Adrenal gland (tissue), 12 donors: ENCODE data around the gene NDUFB11. TPM values are rescaled to one million over a fixed set of nuclear protein-coding genes. Genes with fewer than 3 reads are reported as not detected.
A peak's percentile ranks its signal among the peaks of the same experiment; 100 is the strongest.
"Not testable (repeated sequence)": the region's sequence is repeated elsewhere in the genome, so short reads cannot be mapped to it uniquely, and the experiment has no call there.

Source experiments
- DNase-seq, 7 donors: peaks; one replicate each; pipeline ENCODE4 v3.0.0-alpha.2; 2019 to 2020
- H3K27ac ChIP-seq, 5 donors: fragments of 200-600 bp; sonication (generic) in 4 of 5; 1 replicate in 3 of 5; 2 replicates in 2 of 5; pipeline versions ENCODE4 v1.5.1 to v1.8.0; 2016 to 2020; ENCODE audit warnings: mild to moderate bottlenecking in 1 of 5
- H3K27me3 ChIP-seq: fragments of 200-600 bp; 2 replicates; pipeline ENCODE4 v1.8.0; 2021
- H3K36me3 ChIP-seq, 2 donors: fragments of 200-600 bp; replicated peaks in 1 of 2; 1 replicate in 1 of 2; 2 replicates in 1 of 2; pipeline versions ENCODE4 v1.5.1 to v1.8.0; 2018 to 2022
- H3K4me1 ChIP-seq, 2 donors: fragments of 200-600 bp; replicated peaks in 1 of 2; 1 replicate in 1 of 2; 2 replicates in 1 of 2; pipeline versions ENCODE4 v1.5.1 to v1.8.0; 2018 to 2021
- H3K4me3 ChIP-seq, 4 donors: fragments of 200-600 bp; sonication (generic) in 3 of 4; one replicate each; pipeline ENCODE4 v1.5.1; 2016 to 2018
- H3K9me3 ChIP-seq, 3 donors: fragments of 200-600 bp; sonication (generic) in 1 of 3; replicated peaks in 1 of 3; 1 replicate in 2 of 3; 2 replicates in 1 of 3; pipeline versions ENCODE4 v1.5.1 to v1.8.0; 2016 to 2021
- CTCF ChIP-seq, 6 experiments: fragments of 450-650 bp in 4 of 6; fragments of 200-600 bp in 2 of 6; sonication (generic) in 1 of 6; IDR thresholded peaks; 1 replicate in 5 of 6; 2 replicates in 1 of 6; pipeline versions ENCODE4 v1.5.1 to v1.8.0; 2016 to 2021; ENCODE audit warnings: antibody characterized with exemption in 6 of 6, mild to moderate bottlenecking in 2 of 6, moderate library complexity in 1 of 6
- POLR2A ChIP-seq, 2 donors: fragments of 450-650 bp; IDR thresholded peaks; one replicate each; pipeline ENCODE4 v1.6.1; 2017; ENCODE audit warnings: antibody characterized with exemption in 2 of 2, mild to moderate bottlenecking in 2 of 2, moderate library complexity in 1 of 2
- WGBS, 4 donors: extraction: QIAGEN DNeasy Blood & Tissue Kit in 2 of 4; methylation state at CpG; one replicate each; pipeline versions ENCODE4 v1.1.5 to v1.1.7; 2013 to 2017; 5-methylcytosine and 5-hydroxymethylcytosine counted together
- intact Hi-C, 2 donors: fragments of 100-400 bp; cut with DNase I; formaldehyde crosslinking; loops; one replicate each; pipeline versions ENCODE4 v1.14.1 to v1.15.0; 2022 to 2023
- polyA plus RNA-seq, 3 donors: library from polyadenylated mRNA; stranded (reverse); fragments of 200-250 nt in 2 of 3; fragments of 350-450 nt in 1 of 3; fragmentation: Illumina TruSeq in 1 of 3; extraction: RNeasy Lipid Tissue Mini Kit (QIAGEN cat#74804) in 1 of 3; gene quantifications; one replicate each; pipeline ENCODE4 v1.2.3, GENCODE V29; 2013 to 2014
- total RNA-seq, 9 donors: library from RNA; depleted of rRNA in 4 of 9; stranded (reverse); fragments of >200 nt in 4 of 9; fragments of 120-200 nt in 1 of 9; fragmentation: NEBNext Ultra II Directional in 1 of 9; extraction: Animal tissue kit (Norgen Biotek cat#: 25700) in 1 of 9; gene quantifications; one replicate each; pipeline versions ENCODE4 v1.1.0 to v1.2.4, GENCODE V29; 2013 to 2023
- donor health status: healthy with polysubstance abuse.
- donor health status: Bipolar disorder and iron deficiency.
- donor health status: DM: yes; HTN: yes; CAD: no.
- donor health status: DM: no; HTN: no; CAD: no.
- donor health status: DM: no; HTN: no; CAD: no.
- donor health status: DM: yes; HTN: yes; CAD: no.

Gene NDUFB11
- total and polyA plus RNA-seq, 12 donors: 49.6 to 169 (median 143) TPM

- DNase-seq: no peak
- H3K4me3 ChIP-seq: peak overlapping the region in 2 of 4 donors; percentile 25 to 63
- peaks cover 0 to 17% of the 10 kb centered on the region in 2 donors for H3K4me1 ChIP-seq
- no peaks in the 10 kb centered on the region for H3K36me3 ChIP-seq
- peaks cover 1% of the 10 kb centered on the region for H3K27me3 ChIP-seq
- intact Hi-C loops: no loop called here
- 6 to 36% (median 20%) methylated on average over 3 to 10 of the region's 10 CpGs for WGBS, 4 donors
- H3K27ac ChIP-seq: peak overlapping the region in 3 of 5 donors; percentile 38 to 97 (median 79)
- H3K9me3 ChIP-seq: no peaks in the 10 kb centered on the region
- no peak for TF ChIP-seq CTCF (IDR thresholded peaks at IDR 0.05)
- no peak for TF ChIP-seq POLR2A (IDR thresholded peaks at IDR 0.05)
Observed at GRCh38 chrX:47146121-47146935, 1.8 kb upstream of the NDUFB11 start.

- TF ChIP-seq CTCF (IDR thresholded peaks at IDR 0.05): no peak
- Histone ChIP-seq H3K27ac (peak overlapping the region; percentile 76 to 97 (median 91)), H3K36me3 (no peaks in the 10 kb centered on the region), H3K4me3 (peak overlapping the region in 3 of 4 donors; percentile 15 to 63 (median 25)), H3K27me3 (no peaks in the 10 kb centered on the region), H3K9me3 (no peaks in the 10 kb centered on the region), H3K4me1 (peaks cover 0 to 17% of the 10 kb centered on the region in 2 donors)
- 0 to 56% (median 16%) methylated on average over 13 to 39 of the region's 39 CpGs for WGBS, 4 donors
- intact Hi-C loops: no loop called here
- no peak for DNase-seq
Observed at GRCh38 chrX:47145395-47146120, 1.1 kb upstream of the NDUFB11 start.

GRCh38 chrX:47143894-47144625 lies 442 bp downstream of the NDUFB11 start:
- Histone ChIP-seq H3K27ac (peak overlapping the region; percentile 79 to 97 (median 91)), H3K4me3 (peak overlapping the region in 3 of 4 donors; percentile 25 to 63 (median 28)), H3K36me3 (no peaks in the 10 kb centered on the region), H3K9me3 (no peaks in the 10 kb centered on the region), H3K4me1 (peaks cover 0 to 17% of the 10 kb centered on the region in 2 donors), H3K27me3 (peaks cover 3% of the 10 kb centered on the region)
- no peak for TF ChIP-seq CTCF (IDR thresholded peaks at IDR 0.05)
- WGBS, 4 donors: 1 to 41% (median 18%) methylated on average over 14 to 42 of the region's 46 CpGs
- DNase-seq: peak; percentile 28 to 67 (median 44)
- intact Hi-C loops: no loop called here

GRCh38 chrX:47138171-47138570 lies 6.3 kb downstream of the NDUFB11 start:
- peaks cover 6% of the 10 kb centered on the region for H3K27me3 ChIP-seq
- DNase-seq: peak in 1 of 7 donors; percentile 35
- H3K4me3 ChIP-seq: no peak overlapping the region
- peaks cover 9 to 10% of the 10 kb centered on the region in 2 donors for H3K4me1 ChIP-seq
- no peak for TF ChIP-seq CTCF (IDR thresholded peaks at IDR 0.05)
- no peak for TF ChIP-seq POLR2A (IDR thresholded peaks at IDR 0.05)
- no peaks in the 10 kb centered on the region for H3K36me3 ChIP-seq
- 73 to 82% (median 77%) methylated on average over 5 to 6 of the region's 6 CpGs for WGBS, 4 donors
- H3K9me3 ChIP-seq: no peaks in the 10 kb centered on the region
- H3K27ac ChIP-seq: no peak overlapping the region
- intact Hi-C loops: no loop called here

- Histone ChIP-seq H3K4me1 (peaks cover 6 to 10% of the 10 kb centered on the region in 2 donors), H3K27ac (peak overlapping the region in 2 of 5 donors; percentile 16 to 34)
- H3K4me3 ChIP-seq, H3K36me3 ChIP-seq, H3K27me3 ChIP-seq, intact Hi-C loops, H3K9me3 ChIP-seq: not testable (repeated sequence)
- 51 to 80% (median 54%) methylated on average over 1 to 5 of the region's 5 CpGs for WGBS, 4 donors
- peak; percentile 51 to 75 (median 70) for DNase-seq
Observed at GRCh38 chrX:47135650-47136049, 8.9 kb downstream of the NDUFB11 start.
